ENCODE results near the gene COBLL1.

The COBLL1 gene

DNA sequence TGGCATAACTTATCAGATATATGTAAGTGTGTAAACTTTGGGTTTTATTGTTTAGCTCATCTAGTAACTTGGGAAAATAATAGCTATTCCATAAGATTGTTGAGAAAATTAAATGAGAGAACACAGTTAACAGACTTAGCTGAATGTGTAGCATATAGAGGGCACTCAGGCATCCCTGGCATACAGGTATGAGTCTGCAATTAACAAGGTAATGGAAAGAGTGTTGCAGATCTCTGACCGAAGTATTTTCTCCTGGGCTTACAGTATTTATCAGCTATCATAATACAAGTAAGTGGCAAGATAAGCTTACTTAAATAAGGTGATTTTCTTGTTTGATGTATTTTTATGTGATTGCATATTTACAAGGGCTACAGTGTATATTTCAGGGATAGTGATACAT lies 7.9 kb upstream of the COBLL1 start:
- TF ChIP-seq, protein P1, sequence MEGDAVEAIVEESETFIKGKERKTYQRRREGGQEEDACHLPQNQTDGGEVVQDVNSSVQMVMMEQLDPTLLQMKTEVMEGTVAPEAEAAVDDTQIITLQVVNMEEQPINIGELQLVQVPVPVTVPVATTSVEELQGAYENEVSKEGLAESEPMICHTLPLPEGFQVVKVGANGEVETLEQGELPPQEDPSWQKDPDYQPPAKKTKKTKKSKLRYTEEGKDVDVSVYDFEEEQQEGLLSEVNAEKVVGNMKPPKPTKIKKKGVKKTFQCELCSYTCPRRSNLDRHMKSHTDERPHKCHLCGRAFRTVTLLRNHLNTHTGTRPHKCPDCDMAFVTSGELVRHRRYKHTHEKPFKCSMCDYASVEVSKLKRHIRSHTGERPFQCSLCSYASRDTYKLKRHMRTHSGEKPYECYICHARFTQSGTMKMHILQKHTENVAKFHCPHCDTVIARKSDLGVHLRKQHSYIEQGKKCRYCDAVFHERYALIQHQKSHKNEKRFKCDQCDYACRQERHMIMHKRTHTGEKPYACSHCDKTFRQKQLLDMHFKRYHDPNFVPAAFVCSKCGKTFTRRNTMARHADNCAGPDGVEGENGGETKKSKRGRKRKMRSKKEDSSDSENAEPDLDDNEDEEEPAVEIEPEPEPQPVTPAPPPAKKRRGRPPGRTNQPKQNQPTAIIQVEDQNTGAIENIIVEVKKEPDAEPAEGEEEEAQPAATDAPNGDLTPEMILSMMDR (IDR thresholded peaks at IDR 0.05; ENCODE audit: low read depth, low read length), result no peak
- DNase-seq (ENCODE audit: extremely low read depth, low read depth), result no peak

DNA sequence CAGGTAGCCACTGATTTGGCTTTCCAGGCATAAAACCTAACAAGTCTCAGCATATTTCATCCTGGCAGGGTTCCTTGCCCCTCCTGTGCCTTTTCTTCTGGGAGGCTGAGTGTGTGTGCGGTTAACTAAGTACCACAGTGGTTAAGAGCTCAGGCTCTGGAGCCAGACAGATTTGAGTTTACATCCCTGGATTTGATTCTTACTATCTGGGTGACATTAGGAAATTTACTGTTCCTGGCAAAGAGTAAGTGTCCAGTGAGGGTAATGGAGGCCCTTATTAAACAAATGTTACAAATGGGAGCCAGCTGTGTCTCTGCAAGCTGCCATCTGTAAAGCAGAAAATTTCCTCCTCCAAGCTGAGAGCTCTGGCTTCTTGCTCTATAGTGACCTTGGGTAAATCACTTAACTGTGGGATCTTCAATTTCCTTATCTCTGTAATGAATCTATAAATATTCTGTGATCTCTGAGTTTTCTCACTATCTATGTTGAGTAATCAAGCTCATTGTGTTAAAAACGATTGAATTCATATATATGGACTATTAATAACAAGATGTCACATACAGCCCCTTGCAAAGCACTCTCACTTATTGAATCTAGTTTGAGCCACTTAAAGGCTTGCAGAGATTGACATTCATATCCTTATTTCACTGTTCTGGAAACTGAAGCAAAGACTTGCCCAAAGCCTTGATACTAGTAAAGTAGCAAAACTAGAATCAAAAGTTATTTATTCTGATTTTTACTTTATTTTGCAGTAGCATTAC lies 6.5 kb upstream of the COBLL1 start:
- TF ChIP-seq, protein P1 (IDR thresholded peaks at IDR 0.05; ENCODE audit: low read depth, low read length), result no peak
- DNase-seq (ENCODE audit: extremely low read depth, low read depth), result no peak

- TF ChIP-seq, protein P1 (IDR thresholded peaks at IDR 0.05; ENCODE audit: low read depth, low read length), result no peak
- DNase-seq (ENCODE audit: extremely low read depth, low read depth), result no peak
Measured at GRCh38 chr2:164847291-164847690, 5.7 kb upstream of the COBLL1 start.

DNA sequence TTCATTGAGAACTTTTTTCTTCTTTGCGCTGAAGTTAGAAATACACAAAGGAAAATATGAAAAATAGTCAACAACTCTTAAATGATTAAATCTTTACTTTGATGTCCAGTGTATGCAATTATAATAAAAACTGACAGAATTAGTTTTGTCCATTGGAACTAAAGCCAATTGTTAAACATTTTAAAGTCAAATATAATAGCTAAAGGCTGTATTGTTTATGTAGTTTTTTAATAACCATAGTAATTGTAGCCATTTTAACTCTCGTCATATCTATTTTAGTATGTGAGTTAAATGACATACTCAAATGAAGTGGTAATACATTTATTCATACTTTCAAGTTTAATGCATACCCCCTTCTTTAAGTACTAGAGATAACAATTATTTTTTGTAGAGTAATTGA lies 4.7 kb upstream of the COBLL1 start:
- TF ChIP-seq, protein P1 (IDR thresholded peaks at IDR 0.05; ENCODE audit: low read depth, low read length), result no peak
- no peak for DNase-seq (ENCODE audit: extremely low read depth, low read depth)

- no peak for DNase-seq (ENCODE audit: extremely low read depth, low read depth)
Measured at GRCh38 chr2:164843346-164843911, 1.8 kb upstream of the COBLL1 start.

GRCh38 chr2:164842624-164842966 lies 972 bp upstream of the COBLL1 start:
- TF ChIP-seq, protein P1 (IDR thresholded peaks at IDR 0.05; ENCODE audit: low read depth, low read length), result no peak
- DNase-seq (ENCODE audit: extremely low read depth, low read depth), result no peak

More at GRCh38 chr2:164843346-164843911, 1.8 kb upstream of the COBLL1 start:
- TF ChIP-seq, protein P1 (IDR thresholded peaks at IDR 0.05; ENCODE audit: low read depth, low read length), result no peak

DNA sequence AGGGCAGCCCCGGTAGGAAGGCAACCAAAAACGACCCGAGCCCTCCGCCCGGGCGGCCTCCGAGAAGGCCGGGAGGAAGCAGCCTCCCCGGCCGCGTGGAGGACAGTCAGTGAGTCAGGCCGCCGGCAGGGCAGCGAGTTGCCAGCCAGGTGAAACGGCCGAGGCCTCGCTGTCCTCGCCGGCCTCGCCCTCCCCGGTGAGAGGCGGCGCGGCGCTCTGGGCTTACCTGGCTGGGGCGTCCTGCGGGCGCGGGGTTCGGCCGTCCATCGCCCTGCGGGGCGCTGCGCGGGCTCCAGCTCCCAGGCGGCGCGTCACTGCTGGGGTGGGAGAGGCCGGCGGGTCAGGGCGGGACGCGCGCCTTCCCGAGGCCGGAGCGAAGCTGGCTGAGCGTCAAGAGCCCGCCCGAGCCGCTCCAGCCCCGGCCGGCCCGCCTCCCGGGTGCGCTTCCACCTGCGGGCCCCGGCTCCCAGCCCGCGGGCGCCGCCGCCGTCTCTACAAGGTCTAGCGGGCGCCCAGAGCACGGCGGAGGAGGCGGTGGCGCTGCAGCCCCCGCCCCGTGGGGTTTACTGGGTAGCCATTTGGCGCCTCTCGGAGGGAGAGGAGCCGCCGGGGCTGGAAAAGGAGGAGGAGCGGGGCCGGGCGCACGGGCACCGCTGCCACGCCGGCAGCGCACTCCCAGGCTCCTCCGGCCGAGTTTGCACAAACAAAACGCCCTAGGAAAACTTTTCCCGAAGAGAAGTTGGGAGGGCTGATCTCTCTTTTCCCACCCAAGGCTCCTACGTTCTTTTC lies 499 bp downstream of the COBLL1 start:
- TF ChIP-seq, protein P1 (IDR thresholded peaks at IDR 0.05; ENCODE audit: low read depth, low read length), result no peak; the same call in 1 of the 2 replicates
- DNase-seq (ENCODE audit: extremely low read depth, low read depth), result no peak

Data from AG09319 (cell line).